Naive thymus-derived CD4-positive, alpha-beta T cell (primary cell): Measurements from ENCODE around the gene TBXA2R. TPM values are rescaled to one million over a fixed set of nuclear protein-coding genes. Genes with fewer than 3 reads are reported as not detected.

Source experiments
- ATAC-seq: fragments of 150-1000 bp; cut with Tn5 transposase; 2 replicates; pipeline ENCODE4 v1.10.0; 2021; ENCODE audit warnings: mild to moderate bottlenecking, moderate library complexity
- CTCF ChIA-PET: fragments of 350-600 bp; sonication (Branson Sonifier 250); formaldehyde crosslinking; loops from one replicate; lab custom pipeline; 2021; ENCODE audit warnings: antibody characterized with exemption; lab: Charles Lee
- POLR2A ChIA-PET: fragments of 350-600 bp; sonication (Branson Sonifier 250); formaldehyde crosslinking; loops from one replicate; lab custom pipeline; 2021; ENCODE audit warnings: antibody characterized with exemption, inconsistent platforms; lab: Charles Lee
- DNase-seq, 9 donors: peaks; one replicate each; pipeline versions ENCODE4 v3.0.0 to v3.0.0-alpha.2; 2020 to 2022; ENCODE audit warnings: mixed read lengths in 1 of 9
- H3K27ac ChIP-seq: one replicate; pipeline ENCODE4 v1.7.0; 2013; ENCODE audit warnings: mild to moderate bottlenecking, low read depth, low read length, moderate library complexity
- H3K27me3 ChIP-seq, 2 donors: one replicate each; pipeline ENCODE4 v1.7.0; 2013; ENCODE audit warnings: low read length in 2 of 2, mild to moderate bottlenecking in 2 of 2, moderate library complexity in 2 of 2; ENCODE audit not compliant: control insufficient read depth in 2 of 2, insufficient read depth in 2 of 2
- H3K36me3 ChIP-seq, 3 experiments: 1 replicate in 2 of 3; 2 replicates in 1 of 3; pipeline ENCODE4 v1.7.0; 2013; ENCODE audit warnings: low read length in 3 of 3, mild to moderate bottlenecking in 3 of 3, moderate library complexity in 1 of 3; ENCODE audit not compliant: insufficient read depth in 3 of 3, control insufficient read depth in 2 of 3
- H3K4me1 ChIP-seq, 2 donors: one replicate each; pipeline ENCODE4 v1.7.0; 2013; ENCODE audit warnings: low read length in 2 of 2, mild to moderate bottlenecking in 2 of 2, moderate library complexity in 1 of 2; ENCODE audit not compliant: control insufficient read depth in 2 of 2, insufficient read depth in 2 of 2
- H3K4me3 ChIP-seq: 2 replicates; pipeline ENCODE4 v1.7.0; 2013; ENCODE audit warnings: mild to moderate bottlenecking, low read length
- H3K9me3 ChIP-seq, 3 experiments: 1 replicate in 2 of 3; 2 replicates in 1 of 3; pipeline ENCODE4 v1.7.0; 2013; ENCODE audit warnings: low read length in 3 of 3; ENCODE audit not compliant: control insufficient read depth in 2 of 3
- H3K27ac Mint-ChIP-seq, 9 donors: one replicate each; pipeline ENCODE4 v1.8.0; 2020 to 2022; ENCODE audit warnings: mixed read lengths in 9 of 9, mild to moderate bottlenecking in 8 of 9, moderate library complexity in 5 of 9, inconsistent platforms in 2 of 9
- H3K27me3 Mint-ChIP-seq, 5 donors: one replicate each; pipeline ENCODE4 v1.8.0; 2021 to 2022; ENCODE audit warnings: mixed read lengths in 5 of 5, mild to moderate bottlenecking in 1 of 5
- H3K36me3 Mint-ChIP-seq, 5 donors: one replicate each; pipeline ENCODE4 v1.8.0; 2020 to 2022; ENCODE audit warnings: mixed read lengths in 5 of 5, mild to moderate bottlenecking in 3 of 5, inconsistent platforms in 1 of 5
- H3K4me1 Mint-ChIP-seq, 7 donors: one replicate each; pipeline ENCODE4 v1.8.0; 2020 to 2022; ENCODE audit warnings: mixed read lengths in 7 of 7, mild to moderate bottlenecking in 3 of 7, inconsistent platforms in 1 of 7
- H3K4me3 Mint-ChIP-seq, 10 donors: one replicate each; pipeline ENCODE4 v1.8.0; 2020 to 2022; ENCODE audit warnings: mild to moderate bottlenecking in 10 of 10, mixed read lengths in 10 of 10, moderate library complexity in 6 of 10, inconsistent platforms in 2 of 10
- H3K9me3 Mint-ChIP-seq, 11 donors: one replicate each; pipeline ENCODE4 v1.8.0; 2020 to 2022; ENCODE audit warnings: mixed read lengths in 11 of 11, mild to moderate bottlenecking in 4 of 11, inconsistent platforms in 1 of 11, moderate library complexity in 1 of 11
- intact Hi-C, 2 donors: fragments of 100-400 bp; cut with micrococcal nuclease; formaldehyde crosslinking; loops; one replicate each; pipeline ENCODE4 v1.15.1; 2023
- polyA plus RNA-seq, 2 donors: library from polyadenylated mRNA; unstranded; fragments of 300-500 nt; fragmentation: Illumina TruSeq; gene quantifications; one replicate each; pipeline ENCODE4 v1.2.3, GENCODE V29; 2021
- total RNA-seq, 6 experiments: library from RNA in 5 of 6; stranded (reverse) in 5 of 6; gene quantifications; 1 replicate in 5 of 6; 2 replicates in 1 of 6; pipeline ENCODE4 v1.2.3 and lab custom pipeline; 2021 to 2026

TBXA2R gene
- total and polyA plus RNA-seq, 7 experiments from 2014 or later: 0.73 to 9.0 (median 5.1) TPM

GRCh38 chr19:3627351-3627723 is 20.7 kb upstream of the TBXA2R start:
- H3K4me3 Mint-ChIP-seq: peak overlapping the region in 9 of 10 donors; percentile 85 to 98 (median 93)
- peaks cover 0 to 5% (median 0%) of the 10 kb centered on the region in 5 donors for H3K36me3 Mint-ChIP-seq
- intact Hi-C loops: loop anchor here (1.0 to 5.0 kb wide), 18 partner anchors 10 to 1165 kb away; partner anchors contain the start of genes FZR1 (in 2 of the 2), HMG20B (in 2 of the 2), ANKRD24 (in 1 of the 2) and APBA3 (in 1 of the 2)
- Histone ChIP-seq H3K27me3 (no peaks in the 10 kb centered on the region), H3K4me3 (peak overlapping the region; percentile 73), H3K36me3 (peaks cover 0 to 33% (median 0%) of the 10 kb centered on the region in 3 experiments), H3K4me1 (peaks cover 8 to 16% of the 10 kb centered on the region in 2 donors), H3K27ac (no peak overlapping the region), H3K9me3 (no peaks in the 10 kb centered on the region)
- POLR2A ChIA-PET: interaction anchor here (0.6 to 1.5 kb wide), 7 partner anchors 61 to 1011 kb away, joined by 3 to 7 read pairs (median 3); partner anchors contain the start of gene MRPL54
- peaks cover 0 to 3% (median 0%) of the 10 kb centered on the region in 11 donors for H3K9me3 Mint-ChIP-seq
- peaks cover 23 to 40% (median 26%) of the 10 kb centered on the region in 7 donors for H3K4me1 Mint-ChIP-seq
- peak overlapping the region; percentile 94 to 100 (median 99) for H3K27ac Mint-ChIP-seq
- DNase-seq: no peak
- H3K27me3 Mint-ChIP-seq: no peaks in the 10 kb centered on the region
- no peak for ATAC-seq
- CTCF ChIA-PET: no interaction called here

DNA sequence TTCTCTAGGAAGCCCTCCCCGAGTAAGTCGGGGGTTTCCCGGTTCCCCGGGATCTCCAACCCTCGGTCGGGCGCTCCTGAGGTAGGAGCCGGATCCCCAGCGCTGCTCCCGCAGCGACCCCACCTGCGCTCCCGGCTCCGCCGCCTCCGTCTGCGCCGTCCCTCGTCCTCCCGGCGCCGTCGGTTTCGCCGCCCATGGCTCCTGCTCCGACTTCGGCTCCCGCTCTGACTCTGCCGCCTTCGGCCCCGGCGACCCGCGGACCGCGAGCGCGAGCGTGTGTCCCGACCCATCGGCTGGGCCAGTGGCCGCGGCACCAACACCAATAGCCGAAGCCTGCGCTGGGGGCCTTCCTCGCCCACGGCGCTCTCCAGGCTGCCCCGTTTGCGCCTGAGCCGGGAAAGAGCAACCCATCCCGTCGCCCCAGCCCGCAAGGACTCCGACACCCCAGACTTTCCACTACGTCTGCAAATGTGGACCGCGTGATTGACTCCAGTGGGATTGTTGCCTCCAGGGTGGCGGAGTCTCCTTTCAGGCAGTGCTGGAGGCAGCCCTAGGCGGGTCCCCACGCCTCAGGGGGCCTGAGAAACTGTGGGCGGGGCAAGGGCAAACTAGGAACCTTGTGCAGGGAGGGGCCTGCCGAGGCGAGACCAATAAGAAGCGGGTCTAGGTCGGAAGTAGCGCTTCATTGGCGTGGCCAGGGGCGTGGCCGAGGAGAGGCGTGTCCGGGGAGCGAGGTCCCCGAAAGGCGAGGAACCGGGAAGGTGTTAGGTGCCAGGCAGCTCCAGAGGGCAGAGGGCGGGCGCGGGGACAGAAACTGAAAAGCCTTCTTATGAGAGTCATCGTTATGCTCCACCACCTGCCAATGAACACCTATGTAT is 20.0 kb upstream of the TBXA2R start, which contains the start of gene CACTIN:
Gene CACTIN (minus strand): TSS at position 318 of the 878 bp plus-strand sequence. CDS start 28 bp downstream, at position 290.
- intact Hi-C loops: loop anchor here (1.0 to 5.0 kb wide), 18 partner anchors 9 to 1166 kb away; partner anchors contain the start of genes FZR1 (in 2 of the 2), HMG20B (in 2 of the 2), ANKRD24 (in 1 of the 2) and APBA3 (in 1 of the 2)
- Histone ChIP-seq H3K9me3 (no peaks in the 10 kb centered on the region), H3K4me3 (peak within 1 kb of the TSS; percentile 73), H3K27ac (peak within 1 kb of the TSS; percentile 81), H3K36me3 (peaks cover 0 to 33% (median 0%) of the 10 kb centered on the region in 3 experiments), H3K27me3 (no peaks in the 10 kb centered on the region), H3K4me1 (peaks cover 8 to 16% of the 10 kb centered on the region in 2 donors)
- ChIA-PET CTCF (no interaction called here), POLR2A (interaction anchor here (0.6 to 1.5 kb wide), 7 partner anchors 61 to 1011 kb away, joined by 3 to 7 read pairs (median 3); partner anchors contain the start of gene MRPL54)
- ATAC-seq: peak; percentile 99
- peak within 1 kb of the TSS; percentile 94 to 100 (median 99) for H3K27ac Mint-ChIP-seq
- DNase-seq: peak; percentile 97 to 100 (median 99)
- H3K4me1 Mint-ChIP-seq: peaks cover 23 to 43% (median 27%) of the 10 kb centered on the region in 7 donors
- peak within 1 kb of the TSS; percentile 85 to 98 (median 94) for H3K4me3 Mint-ChIP-seq
- H3K36me3 Mint-ChIP-seq: peaks cover 0 to 5% (median 0%) of the 10 kb centered on the region in 5 donors
- no peaks in the 10 kb centered on the region for H3K27me3 Mint-ChIP-seq
- peaks cover 0 to 3% (median 0%) of the 10 kb centered on the region in 11 donors for H3K9me3 Mint-ChIP-seq

DNA sequence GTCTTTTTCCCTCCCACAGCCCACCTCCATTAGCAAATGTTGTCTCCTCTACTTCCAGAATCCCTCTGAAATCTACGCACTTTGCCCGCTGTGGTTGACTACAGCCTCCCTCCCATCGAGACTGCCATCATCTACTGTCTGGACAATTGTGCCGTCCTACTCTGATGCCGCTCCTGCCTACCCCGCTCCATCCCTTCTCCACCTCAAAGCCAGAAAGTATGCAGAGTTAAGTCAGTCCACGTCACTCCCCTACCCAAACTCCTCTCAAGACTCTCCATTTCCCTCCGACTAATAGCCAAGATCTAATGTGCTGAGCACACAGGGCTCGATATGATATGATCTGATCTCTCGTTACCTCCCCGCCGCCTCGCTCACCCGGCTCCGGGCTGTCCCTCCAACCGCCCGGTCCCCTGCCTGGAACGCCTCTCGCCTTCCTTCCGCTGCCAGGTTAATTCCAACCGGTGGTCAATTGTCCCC is 19.4 kb upstream of the TBXA2R start:
- no peak for DNase-seq
- CTCF ChIA-PET: no interaction called here

DNA sequence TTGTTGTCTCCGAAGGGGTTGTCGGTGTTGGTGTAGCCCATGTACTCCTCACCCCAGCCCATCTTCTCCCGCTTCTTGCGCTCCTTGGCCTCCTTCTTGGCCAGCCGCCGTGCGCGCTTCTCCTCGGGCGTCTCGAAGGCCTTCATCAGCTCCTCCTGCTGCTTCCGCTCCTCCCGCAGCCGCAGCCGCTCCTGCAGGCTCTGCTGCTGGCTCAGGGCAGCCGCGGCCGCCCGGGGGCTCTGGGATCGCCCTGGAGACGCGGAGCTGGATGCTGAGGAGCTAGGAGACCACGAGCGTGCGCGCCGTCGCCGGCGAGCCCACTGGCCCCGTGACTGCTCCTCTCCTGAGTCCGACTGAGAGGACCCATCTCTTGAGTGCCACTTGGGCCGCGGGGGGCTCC is 17.0 kb upstream of the TBXA2R start:
- ChIA-PET POLR2A (no interaction called here), CTCF (no interaction called here)
- intact Hi-C loops: no loop called here
- H3K9me3 Mint-ChIP-seq: peaks cover 0 to 3% (median 0%) of the 10 kb centered on the region in 11 donors
- H3K4me3 ChIP-seq: no peak overlapping the region
- H3K36me3 Mint-ChIP-seq: peaks cover 0 to 5% (median 0%) of the 10 kb centered on the region in 5 donors
- peaks cover 8 to 16% of the 10 kb centered on the region in 2 donors for H3K4me1 ChIP-seq
- ATAC-seq: no peak
- no peak overlapping the region for H3K27ac Mint-ChIP-seq
- peaks cover 23 to 43% (median 28%) of the 10 kb centered on the region in 7 donors for H3K4me1 Mint-ChIP-seq
- H3K27me3 Mint-ChIP-seq: no peaks in the 10 kb centered on the region
- peaks cover 0 to 61% (median 0%) of the 10 kb centered on the region in 3 experiments for H3K36me3 ChIP-seq
- no peak for DNase-seq
- no peak overlapping the region for H3K4me3 Mint-ChIP-seq
- H3K27me3 ChIP-seq: no peaks in the 10 kb centered on the region
- no peak overlapping the region for H3K27ac ChIP-seq
- no peaks in the 10 kb centered on the region for H3K9me3 ChIP-seq

More for the DNA sequence above, 19.4 kb upstream of the TBXA2R start:
- peak overlapping the region; percentile 73 for H3K4me3 ChIP-seq
- peak overlapping the region; percentile 73 to 99 (median 94) for H3K27ac Mint-ChIP-seq
- no peaks in the 10 kb centered on the region for H3K27me3 Mint-ChIP-seq
- peak overlapping the region; percentile 81 for H3K27ac ChIP-seq
- intact Hi-C loops: loop anchor here (2.0 to 5.0 kb wide), 9 partner anchors 39 to 1166 kb away; partner anchors contain the start of genes ANKRD24 (in 1 of the 2), DPP9 (in 1 of the 2), EEF2 (in 1 of the 2) and FEM1A (in 1 of the 2)
- H3K4me1 ChIP-seq: peaks cover 8 to 16% of the 10 kb centered on the region in 2 donors
- H3K36me3 Mint-ChIP-seq: peaks cover 0 to 5% (median 0%) of the 10 kb centered on the region in 5 donors
- no peak for ATAC-seq
- POLR2A ChIA-PET: interaction anchor here (1.0 to 1.1 kb wide), 2 partner anchors 62 to 99 kb away, joined by 3 to 5 read pairs; no protein-coding TSS in a partner anchor
- peak overlapping the region; percentile 85 to 98 (median 94) for H3K4me3 Mint-ChIP-seq
- no peaks in the 10 kb centered on the region for H3K27me3 ChIP-seq
- no peaks in the 10 kb centered on the region for H3K9me3 ChIP-seq
- peaks cover 23 to 43% (median 28%) of the 10 kb centered on the region in 7 donors for H3K4me1 Mint-ChIP-seq
- peaks cover 0 to 38% (median 0%) of the 10 kb centered on the region in 3 experiments for H3K36me3 ChIP-seq
- peaks cover 0 to 3% (median 0%) of the 10 kb centered on the region in 11 donors for H3K9me3 Mint-ChIP-seq

- intact Hi-C loops: no loop called here
- H3K4me1 ChIP-seq: peaks cover 13 to 21% of the 10 kb centered on the region in 2 donors
- Mint-ChIP-seq H3K36me3 (peaks cover 0 to 5% (median 0%) of the 10 kb centered on the region in 5 donors), H3K9me3 (peaks cover 0 to 3% (median 0%) of the 10 kb centered on the region in 11 donors), H3K27ac (no peak overlapping the region), H3K4me1 (peaks cover 22 to 52% (median 34%) of the 10 kb centered on the region in 7 donors), H3K27me3 (no peaks in the 10 kb centered on the region), H3K4me3 (peak overlapping the region in 3 of 10 donors; percentile 22 to 53 (median 39))
- H3K27me3 ChIP-seq: no peaks in the 10 kb centered on the region
- H3K27ac ChIP-seq: no peak overlapping the region
- CTCF ChIA-PET: interaction anchor here (1.0 kb wide), 1 partner anchor 143 kb away, joined by 3 read pairs; no protein-coding TSS in a partner anchor
- peaks cover 0 to 61% (median 0%) of the 10 kb centered on the region in 3 experiments for H3K36me3 ChIP-seq
- DNase-seq (no peak), ATAC-seq (no peak)
- H3K4me3 ChIP-seq: no peak overlapping the region
- H3K9me3 ChIP-seq: no peaks in the 10 kb centered on the region
- POLR2A ChIA-PET: no interaction called here
Measured at GRCh38 chr19:3622224-3622623, 15.5 kb upstream of the TBXA2R start.

DNA sequence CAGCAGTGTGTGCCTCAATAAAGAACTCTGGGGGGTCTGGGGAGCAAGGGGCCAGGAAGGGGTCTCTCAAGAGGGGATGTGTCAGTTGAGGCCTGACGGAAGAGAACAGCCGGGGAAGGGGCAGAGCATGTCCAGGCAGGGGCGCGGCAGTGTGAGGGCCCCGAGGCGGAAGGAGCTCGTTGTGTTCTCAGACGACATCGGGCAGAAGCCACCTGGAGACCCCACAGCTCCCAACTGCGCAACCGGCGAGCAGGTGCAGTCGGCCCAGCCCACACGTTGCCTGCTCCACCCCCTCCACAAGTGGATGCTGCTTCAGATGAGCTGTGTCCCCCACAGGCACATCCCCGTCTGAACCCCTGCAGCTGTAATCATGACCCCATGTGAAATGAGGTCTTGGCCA is 15.0 kb upstream of the TBXA2R start:
- Mint-ChIP-seq H3K36me3 (peaks cover 0 to 5% (median 0%) of the 10 kb centered on the region in 5 donors), H3K9me3 (peaks cover 0 to under 1% (median 0%) of the 10 kb centered on the region in 11 donors), H3K4me1 (peaks cover 17 to 49% (median 37%) of the 10 kb centered on the region in 7 donors), H3K4me3 (peak overlapping the region in 1 of 10 donors; percentile 53), H3K27me3 (no peaks in the 10 kb centered on the region), H3K27ac (no peak overlapping the region)
- peaks cover 0 to 61% (median 0%) of the 10 kb centered on the region in 3 experiments for H3K36me3 ChIP-seq
- DNase-seq (no peak), ATAC-seq (no peak)
- no peak overlapping the region for H3K27ac ChIP-seq
- POLR2A ChIA-PET: no interaction called here
- H3K4me3 ChIP-seq: no peak overlapping the region
- H3K27me3 ChIP-seq: no peaks in the 10 kb centered on the region
- no peaks in the 10 kb centered on the region for H3K9me3 ChIP-seq
- peaks cover 12 to 22% of the 10 kb centered on the region in 2 donors for H3K4me1 ChIP-seq
- CTCF ChIA-PET: interaction anchor here (1.0 kb wide), 1 partner anchor 142 kb away, joined by 3 read pairs; no protein-coding TSS in a partner anchor
- intact Hi-C loops: no loop called here
